C4-2B (cell line): Measurements from ENCODE around the gene PCLO.

Source experiments
- ZFX ChIP-seq: fragments of 450-650 bp; IDR thresholded peaks from 2 replicates; pipeline ENCODE4 v1.6.1; 2017
- TF ChIP-seq, protein P1 (sequence below): fragments of 450-650 bp; conservative IDR thresholded peaks from 2 replicates; pipeline ENCODE4 v1.5.1; 2017; ENCODE audit warnings: mild to moderate bottlenecking

DNA sequence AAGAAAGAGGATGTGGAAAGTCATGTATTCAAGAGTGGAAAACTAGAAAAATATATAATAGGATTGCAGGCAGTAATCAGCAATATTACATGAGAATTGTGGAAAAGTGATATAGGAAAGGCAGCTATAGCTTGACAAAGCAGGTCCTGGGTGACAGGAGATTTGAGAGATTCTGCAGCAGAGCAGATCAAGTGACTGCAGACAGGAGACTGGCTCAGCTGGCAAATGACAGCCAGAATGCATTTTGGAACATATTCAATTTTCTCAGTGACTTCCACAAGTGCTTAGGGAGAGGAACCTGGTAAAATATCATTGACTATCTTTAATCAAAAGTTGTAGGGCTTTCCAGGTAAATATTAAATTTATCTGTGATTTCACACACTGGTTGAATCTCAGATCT is 458.6 kb downstream of the PCLO start:
- TF ChIP-seq, protein P1, sequence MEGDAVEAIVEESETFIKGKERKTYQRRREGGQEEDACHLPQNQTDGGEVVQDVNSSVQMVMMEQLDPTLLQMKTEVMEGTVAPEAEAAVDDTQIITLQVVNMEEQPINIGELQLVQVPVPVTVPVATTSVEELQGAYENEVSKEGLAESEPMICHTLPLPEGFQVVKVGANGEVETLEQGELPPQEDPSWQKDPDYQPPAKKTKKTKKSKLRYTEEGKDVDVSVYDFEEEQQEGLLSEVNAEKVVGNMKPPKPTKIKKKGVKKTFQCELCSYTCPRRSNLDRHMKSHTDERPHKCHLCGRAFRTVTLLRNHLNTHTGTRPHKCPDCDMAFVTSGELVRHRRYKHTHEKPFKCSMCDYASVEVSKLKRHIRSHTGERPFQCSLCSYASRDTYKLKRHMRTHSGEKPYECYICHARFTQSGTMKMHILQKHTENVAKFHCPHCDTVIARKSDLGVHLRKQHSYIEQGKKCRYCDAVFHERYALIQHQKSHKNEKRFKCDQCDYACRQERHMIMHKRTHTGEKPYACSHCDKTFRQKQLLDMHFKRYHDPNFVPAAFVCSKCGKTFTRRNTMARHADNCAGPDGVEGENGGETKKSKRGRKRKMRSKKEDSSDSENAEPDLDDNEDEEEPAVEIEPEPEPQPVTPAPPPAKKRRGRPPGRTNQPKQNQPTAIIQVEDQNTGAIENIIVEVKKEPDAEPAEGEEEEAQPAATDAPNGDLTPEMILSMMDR: no peak
- no peak for TF ChIP-seq ZFX
